Body of pancreas (tissue), 4 donors: ENCODE measurements around the gene LRRC7. TPM values are rescaled to one million over a fixed set of nuclear protein-coding genes. Genes with fewer than 3 reads are reported as not detected.
"Not testable (repeated sequence)": the region's sequence is repeated elsewhere in the genome, so short reads cannot be mapped to it uniquely, and the experiment has no call there.

ENCODE experiments used
- ATAC-seq: fragments of 150-250 bp; one replicate; pipeline ENCODE4 v1.9.1; 2016
- DNase-seq, 4 donors: peaks; one replicate each; pipeline ENCODE4 v3.0.0-alpha.2; 2019
- H3K27ac ChIP-seq, 4 donors: fragments of 200-600 bp; sonication (generic); 1 replicate in 3 of 4; 2 replicates in 1 of 4; pipeline versions ENCODE4 v1.5.1 to v1.6.1; 2016 to 2019; ENCODE audit warnings: mild to moderate bottlenecking in 1 of 4, mixed read lengths in 1 of 4, moderate library complexity in 1 of 4
- H3K27me3 ChIP-seq, 2 donors: fragments of 200-600 bp; sonication (generic); one replicate each; pipeline ENCODE4 v1.6.0; 2016; ENCODE audit warnings: mild to moderate bottlenecking in 1 of 2
- H3K36me3 ChIP-seq, 2 donors: fragments of 200-600 bp; sonication (generic); replicated peaks in 1 of 2; 2 replicates each; pipeline ENCODE4 v1.5.1; 2016; ENCODE audit warnings: low read depth in 2 of 2; ENCODE audit not compliant: insufficient read depth in 1 of 2
- H3K4me1 ChIP-seq: fragments of 200-600 bp; sonication (generic); one replicate; pipeline ENCODE4 v1.6.0; 2016
- H3K4me3 ChIP-seq, 2 donors: fragments of 200-600 bp; sonication (generic); 1 replicate in 1 of 2; 2 replicates in 1 of 2; pipeline ENCODE4 v1.5.1; 2016 to 2019
- H3K9me3 ChIP-seq, 3 donors: fragments of 200-600 bp; sonication (generic); 1 replicate in 2 of 3; 2 replicates in 1 of 3; pipeline ENCODE4 v1.5.1; 2016
- CTCF ChIP-seq, 7 experiments: fragments of 450-650 bp in 4 of 7; fragments of 200-600 bp in 3 of 7; sonication (generic) in 3 of 7; IDR thresholded peaks; one replicate each; pipeline ENCODE4 v1.5.1; 2016 to 2019; ENCODE audit warnings: antibody characterized with exemption in 7 of 7
- POLR2A ChIP-seq, 3 donors: fragments of 450-650 bp; IDR thresholded peaks; one replicate each; pipeline ENCODE4 v1.6.1; 2016; ENCODE audit warnings: antibody characterized with exemption in 3 of 3, mild to moderate bottlenecking in 2 of 3
- WGBS, 2 donors: methylation state at CpG; one replicate each; pipeline ENCODE4 v1.1.5; 2017; 5-methylcytosine and 5-hydroxymethylcytosine counted together
- intact Hi-C: fragments of 100-400 bp; cut with DNase I; formaldehyde crosslinking; loops from one replicate; pipeline ENCODE4 v1.15.1; 2023
- total RNA-seq, 2 donors: library from RNA; depleted of rRNA; stranded (reverse); fragments of >200 nt; gene quantifications; one replicate each; pipeline ENCODE4 v1.1.0, GENCODE V29; 2016

LRRC7 gene
- total RNA-seq, 2 donors from 2014 or later, result 1.3 to 2.6 TPM

DNA sequence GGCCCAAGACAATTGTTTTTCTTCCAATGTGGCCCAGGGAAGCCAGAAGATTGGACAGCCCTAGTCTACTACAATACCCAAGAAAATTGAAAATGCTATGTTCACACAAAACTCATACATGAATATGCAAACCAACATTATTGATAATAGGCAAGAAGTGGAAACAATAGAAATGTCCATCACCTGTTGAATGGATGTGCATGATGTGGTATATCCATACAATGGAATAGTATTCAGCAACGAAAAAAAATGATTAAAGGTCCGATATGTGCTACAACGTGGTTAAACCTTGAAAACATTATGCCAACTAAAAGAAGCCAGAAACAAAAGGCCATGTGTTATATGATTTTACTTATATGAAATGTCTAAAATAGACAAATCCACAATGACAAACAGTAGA, 375.3 kb downstream of the LRRC7 start:
- H3K4me1 ChIP-seq, result no peaks in the 10 kb centered on the region
- TF ChIP-seq CTCF (IDR thresholded peaks at IDR 0.05) (no peak), POLR2A (IDR thresholded peaks at IDR 0.05) (no peak)
- no peaks in the 10 kb centered on the region for H3K27me3 ChIP-seq
- DNase-seq (no peak), ATAC-seq (no peak)
- no peaks in the 10 kb centered on the region for H3K36me3 ChIP-seq
- WGBS, 2 donors, result 66 to 67% methylated on average over 3 of the region's 3 CpGs
- intact Hi-C loops, result no loop called here
- H3K4me3 ChIP-seq, result no peak overlapping the region
- H3K9me3 ChIP-seq, result no peaks in the 10 kb centered on the region
- H3K27ac ChIP-seq, result no peak overlapping the region

DNA sequence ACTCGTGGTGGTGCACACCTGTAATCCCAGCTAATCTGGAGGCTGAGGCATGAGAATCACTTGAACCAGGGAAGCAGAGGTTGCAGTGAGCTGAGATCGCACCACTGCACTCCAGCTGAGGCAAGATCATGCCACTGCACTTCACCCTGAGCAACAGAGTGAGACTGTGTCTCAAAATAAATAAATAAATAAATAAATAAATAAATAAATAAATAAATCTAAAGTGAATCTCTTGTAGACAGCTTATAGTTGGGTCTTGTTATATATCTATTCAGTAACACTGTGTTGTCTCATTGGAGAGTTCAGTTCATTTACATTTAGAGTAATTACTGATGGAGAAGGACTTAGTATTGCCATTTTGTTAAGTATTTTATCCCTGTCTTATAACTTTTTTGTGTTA, 379.2 kb downstream of the LRRC7 start:
- Histone ChIP-seq H3K4me1 (no peaks in the 10 kb centered on the region), H3K27me3 (no peaks in the 10 kb centered on the region), H3K27ac (no peak overlapping the region), H3K9me3 (no peaks in the 10 kb centered on the region), H3K4me3 (no peak overlapping the region), H3K36me3 (no peaks in the 10 kb centered on the region)
- no peak for TF ChIP-seq CTCF (IDR thresholded peaks at IDR 0.05)
- no peak for TF ChIP-seq POLR2A (IDR thresholded peaks at IDR 0.05)
- DNase-seq, result no peak
- no peak for ATAC-seq
- WGBS, 2 donors, result 59 to 81% methylated on average over 2 of the region's 2 CpGs
- intact Hi-C loops, result no loop called here

DNA sequence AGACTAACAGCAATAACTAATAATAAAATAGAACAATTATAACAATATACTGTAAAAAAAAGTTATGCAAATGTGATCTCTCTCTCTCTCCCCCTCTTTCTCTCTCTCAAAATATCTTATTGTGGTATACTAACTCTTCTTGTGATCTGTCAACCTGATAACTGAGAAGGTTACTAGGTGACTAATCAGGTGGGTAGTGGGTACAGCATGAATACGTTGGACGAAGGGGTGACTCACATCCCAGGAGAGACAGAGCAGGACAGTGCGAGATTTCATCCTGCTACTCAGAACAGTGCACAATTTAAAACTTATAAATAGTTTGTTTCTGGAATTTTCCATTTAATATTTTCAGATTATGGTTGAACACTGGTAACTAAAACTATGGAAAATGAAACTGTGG, 380.1 kb downstream of the LRRC7 start:
- DNase-seq, result no peak
- Histone ChIP-seq H3K4me1 (no peaks in the 10 kb centered on the region), H3K36me3 (no peaks in the 10 kb centered on the region), H3K4me3 (no peak overlapping the region), H3K27ac (no peak overlapping the region), H3K27me3 (no peaks in the 10 kb centered on the region), H3K9me3 (no peaks in the 10 kb centered on the region)
- WGBS, 2 donors, result 65 to 68% methylated on average over 3 of the region's 3 CpGs
- intact Hi-C loops, result no loop called here
- TF ChIP-seq CTCF (IDR thresholded peaks at IDR 0.05) (no peak), POLR2A (IDR thresholded peaks at IDR 0.05) (no peak)
- no peak for ATAC-seq

DNA sequence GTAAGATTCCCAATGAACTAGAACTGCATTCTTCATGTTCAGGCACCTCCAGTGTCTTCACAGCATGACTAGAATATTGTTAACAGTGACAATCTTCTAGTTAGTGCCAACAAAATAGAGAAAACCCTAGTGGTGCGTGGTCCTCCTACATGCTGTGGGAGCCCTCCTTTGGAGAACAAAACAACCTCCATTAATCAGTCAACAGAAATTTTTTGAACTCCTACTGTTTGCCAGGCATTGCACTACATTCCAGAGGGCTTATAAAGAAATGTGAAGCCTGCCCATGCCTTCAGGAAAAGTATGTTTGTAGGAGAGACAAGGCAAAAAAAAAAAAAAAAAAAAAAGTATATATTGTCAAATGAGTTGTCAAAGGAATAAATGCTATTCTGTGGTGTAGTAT, 385.0 kb downstream of the LRRC7 start:
- Histone ChIP-seq H3K4me1 (no peaks in the 10 kb centered on the region), H3K36me3 (no peaks in the 10 kb centered on the region), H3K27ac (no peak overlapping the region), H3K4me3 (no peak overlapping the region), H3K27me3 (no peaks in the 10 kb centered on the region), H3K9me3 (no peaks in the 10 kb centered on the region)
- 56 to 64% methylated on average over 1 of the region's 1 CpG for WGBS, 2 donors
- no peak for TF ChIP-seq POLR2A (IDR thresholded peaks at IDR 0.05)
- TF ChIP-seq CTCF (IDR thresholded peaks at IDR 0.05), result no peak
- no peak for DNase-seq
- no peak for ATAC-seq
- intact Hi-C loops, result no loop called here

DNA sequence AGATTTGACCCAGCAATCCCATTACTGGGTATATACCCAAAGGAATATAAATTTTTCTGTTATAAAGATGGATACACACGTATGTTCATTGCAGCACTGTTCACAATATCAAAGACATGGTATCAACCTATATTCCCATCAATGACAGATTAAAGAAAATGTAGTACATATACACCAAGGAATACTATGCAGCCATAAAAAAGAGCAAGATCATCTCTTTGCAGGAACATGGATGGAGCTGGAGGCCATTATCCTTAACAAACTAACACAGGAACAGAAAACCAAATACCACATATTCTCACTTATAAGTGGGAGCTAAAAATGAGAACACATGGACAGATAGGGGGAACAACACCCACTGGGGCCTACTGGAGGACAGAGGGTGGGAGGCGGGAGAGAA, 394.7 kb downstream of the LRRC7 start:
- ATAC-seq, intact Hi-C loops, H3K27ac ChIP-seq, H3K4me3 ChIP-seq, H3K4me1 ChIP-seq, H3K36me3 ChIP-seq, H3K27me3 ChIP-seq, DNase-seq: not testable (repeated sequence)
- H3K9me3 ChIP-seq, result peaks cover 0 to 11% (median 0%) of the 10 kb centered on the region in 3 donors
- WGBS, 2 donors, result 54 to 66% methylated on average over 2 of the region's 2 CpGs
